Mesodermal cell (in vitro differentiated cells): Measurements from ENCODE around the gene RNASEL.

Experiments
- H3K27ac ChIP-seq: 2 replicates; pipeline ENCODE4 v1.7.0; 2013; ENCODE audit warnings: mild to moderate bottlenecking, low read depth, low read length, moderate library complexity; ENCODE audit not compliant: severe bottlenecking
- H3K36me3 ChIP-seq: 2 replicates; pipeline ENCODE4 v1.7.1; 2013; ENCODE audit warnings: mild to moderate bottlenecking, low read length, moderate library complexity; ENCODE audit not compliant: control insufficient read depth, insufficient read depth
- H3K4me1 ChIP-seq: one replicate; pipeline ENCODE4 v1.7.1; 2013; ENCODE audit warnings: mild to moderate bottlenecking, low read length; ENCODE audit not compliant: insufficient read depth, control insufficient read depth, poor library complexity, severe bottlenecking
- H3K4me3 ChIP-seq: 2 replicates; pipeline ENCODE4 v1.7.0; 2013; ENCODE audit warnings: low read length, control low read depth, mild to moderate bottlenecking; ENCODE audit not compliant: insufficient read depth, poor library complexity, severe bottlenecking; ENCODE audit errors: extremely low read depth
- H3K9me3 ChIP-seq: 2 replicates; pipeline ENCODE4 v1.7.1; 2013; ENCODE audit warnings: mild to moderate bottlenecking, low read length, moderate library complexity; ENCODE audit not compliant: control insufficient read depth
- WGBS, 2 experiments: methylation state at CpG; one replicate each; pipeline ENCODE4 v1.1.5; 2013; ENCODE audit warnings: missing lambda C conversion rate in 2 of 2; ENCODE audit not compliant: insufficient coverage in 2 of 2; 5-methylcytosine and 5-hydroxymethylcytosine counted together

RNASEL gene

GRCh38 chr1:182621906-182622305 lies 32.9 kb upstream of the RNASEL start:
- H3K4me3 ChIP-seq = no peak overlapping the region
- H3K27ac ChIP-seq = no peak overlapping the region
- no peaks in the 10 kb centered on the region for H3K36me3 ChIP-seq
- peaks cover 34% of the 10 kb centered on the region for H3K4me1 ChIP-seq
- WGBS, 2 experiments = 100% methylated on average over 1 of the region's 2 CpGs; no CpG with 5 or more reads in 1 of the 2 experiments
- H3K9me3 ChIP-seq = no peaks in the 10 kb centered on the region

GRCh38 chr1:182620924-182621585 lies 32.0 kb upstream of the RNASEL start:
- no peaks in the 10 kb centered on the region for H3K36me3 ChIP-seq
- H3K27ac ChIP-seq = no peak overlapping the region
- no peak overlapping the region for H3K4me3 ChIP-seq
- H3K9me3 ChIP-seq = no peaks in the 10 kb centered on the region
- H3K4me1 ChIP-seq = peaks cover 34% of the 10 kb centered on the region

GRCh38 chr1:182617734-182618351 lies 28.8 kb upstream of the RNASEL start:
- WGBS, 2 experiments = 10 to 23% methylated on average over 2 to 3 of the region's 6 CpGs
- Histone ChIP-seq H3K4me3 (no peak overlapping the region), H3K9me3 (no peaks in the 10 kb centered on the region), H3K4me1 (peaks cover 31% of the 10 kb centered on the region), H3K27ac (peak overlapping the region; percentile 47), H3K36me3 (no peaks in the 10 kb centered on the region)

- H3K9me3 ChIP-seq = no peaks in the 10 kb centered on the region
- H3K4me1 ChIP-seq = peaks cover 31% of the 10 kb centered on the region
- H3K27ac ChIP-seq = no peak overlapping the region
- no peaks in the 10 kb centered on the region for H3K36me3 ChIP-seq
- 47 to 60% methylated on average over 3 of the region's 4 CpGs for WGBS, 2 experiments
- H3K4me3 ChIP-seq = no peak overlapping the region
These were observed 28.0 kb upstream of the RNASEL start for GRCh38 chr1:182617014-182617429.

- Histone ChIP-seq H3K9me3 (no peaks in the 10 kb centered on the region), H3K36me3 (no peaks in the 10 kb centered on the region), H3K27ac (peak overlapping the region; percentile 96), H3K4me1 (peaks cover 31% of the 10 kb centered on the region), H3K4me3 (peak overlapping the region; percentile 39)
- WGBS, 2 experiments = 4 to 7% methylated on average over 8 to 12 of the region's 17 CpGs
These were observed 27.3 kb upstream of the RNASEL start for GRCh38 chr1:182616130-182617013.

- H3K4me1 ChIP-seq = peaks cover 31% of the 10 kb centered on the region
- H3K27ac ChIP-seq = peak overlapping the region; percentile 96
- WGBS, 2 experiments = 5 to 7% methylated on average over 5 to 9 of the region's 11 CpGs
- peak overlapping the region; percentile 39 for H3K4me3 ChIP-seq
- no peaks in the 10 kb centered on the region for H3K36me3 ChIP-seq
- no peaks in the 10 kb centered on the region for H3K9me3 ChIP-seq
These were observed 26.5 kb upstream of the RNASEL start for GRCh38 chr1:182615468-182616129.

DNA sequence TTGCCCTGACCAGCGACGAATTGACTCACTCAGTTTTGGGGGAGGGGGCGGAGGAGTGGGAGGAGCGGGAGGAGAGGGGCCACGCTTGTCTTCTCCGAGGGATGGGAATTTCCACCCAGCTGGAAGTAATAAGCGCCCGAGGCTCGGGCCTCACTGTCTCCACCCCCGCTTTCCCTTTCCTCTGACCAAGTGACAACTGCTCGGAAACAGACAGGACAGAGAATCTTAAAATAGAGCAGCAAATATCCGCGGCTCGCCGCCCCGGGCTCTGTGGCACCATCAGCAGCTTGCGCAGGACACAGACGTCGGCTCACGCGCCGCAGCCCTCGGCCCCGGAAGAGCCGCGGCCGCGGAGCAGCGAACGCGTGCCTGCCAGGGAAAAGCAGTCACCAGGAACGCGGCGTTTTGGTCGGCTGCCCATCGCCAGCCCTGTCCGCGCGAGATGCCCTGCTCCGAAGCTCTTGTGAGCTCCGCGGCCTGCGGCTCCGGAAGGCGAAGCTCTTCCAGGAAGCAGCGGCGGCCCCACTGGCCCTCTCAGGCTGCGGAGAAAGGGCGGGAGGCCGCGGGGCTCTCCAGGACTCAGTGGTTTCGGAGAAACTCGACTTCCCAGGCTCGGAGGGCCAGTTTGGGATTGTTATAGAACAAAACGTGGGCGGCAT lies 25.9 kb upstream of the RNASEL start:
- Histone ChIP-seq H3K4me3 (peak overlapping the region; percentile 39), H3K27ac (peak overlapping the region; percentile 96), H3K36me3 (no peaks in the 10 kb centered on the region), H3K9me3 (no peaks in the 10 kb centered on the region), H3K4me1 (peaks cover 31% of the 10 kb centered on the region)
- 1% methylated on average over 44 to 50 of the region's 56 CpGs for WGBS, 2 experiments

- 67 to 71% methylated on average over 3 to 8 of the region's 8 CpGs for WGBS, 2 experiments
- H3K27ac ChIP-seq = no peak overlapping the region
- no peaks in the 10 kb centered on the region for H3K36me3 ChIP-seq
- H3K9me3 ChIP-seq = no peaks in the 10 kb centered on the region
- no peak overlapping the region for H3K4me3 ChIP-seq
- H3K4me1 ChIP-seq = peaks cover 28% of the 10 kb centered on the region
These were observed 22.7 kb upstream of the RNASEL start for GRCh38 chr1:182611787-182612186.

DNA sequence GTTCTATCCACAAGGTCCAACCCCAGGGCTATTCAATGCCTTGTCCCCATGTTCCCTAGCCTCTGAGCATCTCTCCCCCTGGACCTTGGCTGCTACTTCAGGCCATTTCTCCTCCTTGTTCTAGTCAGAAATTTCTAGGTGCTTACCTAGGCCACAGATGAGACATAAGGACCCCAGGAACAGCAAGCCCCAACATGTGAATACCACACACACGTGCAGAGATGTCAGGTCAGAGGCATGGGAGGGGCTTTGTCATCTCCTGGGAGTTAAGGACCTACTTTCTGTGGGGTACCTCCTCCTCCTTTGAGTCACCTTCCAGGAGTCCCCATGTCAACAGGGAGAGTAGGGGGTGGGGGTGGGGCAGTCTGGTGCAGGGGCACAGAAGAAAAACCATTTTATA lies 22.3 kb upstream of the RNASEL start:
- WGBS, 2 experiments = no CpG with 5 or more reads among the region's 1 CpG
- H3K9me3 ChIP-seq = no peaks in the 10 kb centered on the region
- H3K27ac ChIP-seq = no peak overlapping the region
- H3K36me3 ChIP-seq = no peaks in the 10 kb centered on the region
- peaks cover 23% of the 10 kb centered on the region for H3K4me1 ChIP-seq
- no peak overlapping the region for H3K4me3 ChIP-seq

GRCh38 chr1:182610606-182611194 lies 21.6 kb upstream of the RNASEL start:
- H3K4me1 ChIP-seq = peaks cover 17% of the 10 kb centered on the region
- H3K36me3 ChIP-seq = no peaks in the 10 kb centered on the region
- H3K9me3 ChIP-seq = no peaks in the 10 kb centered on the region
- no peak overlapping the region for H3K27ac ChIP-seq
- 84 to 88% methylated on average over 3 to 5 of the region's 6 CpGs for WGBS, 2 experiments
- H3K4me3 ChIP-seq = no peak overlapping the region
